SU-DHL-6 (cell line): ENCODE measurements around the gene RHOXF1.

Experiments used
- EZH2phosphoT487 ChIP-seq: fragments of 200-600 bp; sonication (generic), shearing (Covaris generic); conservative IDR thresholded peaks from 2 replicates; pipeline ENCODE4 v1.6.1; 2018; ENCODE audit warnings: mild to moderate bottlenecking, antibody characterized with exemption, low read length, moderate library complexity, mixed read lengths
- TF ChIP-seq, protein P1 (sequence below): fragments of 200-600 bp; sonication (generic); IDR thresholded peaks from one replicate; pipeline ENCODE4 v1.5.1; 2017; ENCODE audit warnings: antibody characterized with exemption, mild to moderate bottlenecking, low read length, moderate library complexity; ENCODE audit not compliant: insufficient read depth, poor library complexity, severe bottlenecking

GRCh38 chrX:120109378-120109777 lies 6.3 kb downstream of the RHOXF1 start:
- TF ChIP-seq, protein P1, sequence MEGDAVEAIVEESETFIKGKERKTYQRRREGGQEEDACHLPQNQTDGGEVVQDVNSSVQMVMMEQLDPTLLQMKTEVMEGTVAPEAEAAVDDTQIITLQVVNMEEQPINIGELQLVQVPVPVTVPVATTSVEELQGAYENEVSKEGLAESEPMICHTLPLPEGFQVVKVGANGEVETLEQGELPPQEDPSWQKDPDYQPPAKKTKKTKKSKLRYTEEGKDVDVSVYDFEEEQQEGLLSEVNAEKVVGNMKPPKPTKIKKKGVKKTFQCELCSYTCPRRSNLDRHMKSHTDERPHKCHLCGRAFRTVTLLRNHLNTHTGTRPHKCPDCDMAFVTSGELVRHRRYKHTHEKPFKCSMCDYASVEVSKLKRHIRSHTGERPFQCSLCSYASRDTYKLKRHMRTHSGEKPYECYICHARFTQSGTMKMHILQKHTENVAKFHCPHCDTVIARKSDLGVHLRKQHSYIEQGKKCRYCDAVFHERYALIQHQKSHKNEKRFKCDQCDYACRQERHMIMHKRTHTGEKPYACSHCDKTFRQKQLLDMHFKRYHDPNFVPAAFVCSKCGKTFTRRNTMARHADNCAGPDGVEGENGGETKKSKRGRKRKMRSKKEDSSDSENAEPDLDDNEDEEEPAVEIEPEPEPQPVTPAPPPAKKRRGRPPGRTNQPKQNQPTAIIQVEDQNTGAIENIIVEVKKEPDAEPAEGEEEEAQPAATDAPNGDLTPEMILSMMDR = no peak
- TF ChIP-seq EZH2phosphoT487 = no peak
